Right atrium auricular region (tissue), 2 donors: ENCODE results near the gene ZCCHC7. TPM values are rescaled to one million over a fixed set of nuclear protein-coding genes. Genes with fewer than 3 reads are reported as not detected.
"Not testable (repeated sequence)": the region's sequence is repeated elsewhere in the genome, so short reads cannot be mapped to it uniquely, and the experiment has no call there.

Experiments
- DNase-seq: peaks from one replicate; pipeline ENCODE4 v3.0.0-alpha.2; 2019; ENCODE audit warnings: low spot score
- H3K27ac ChIP-seq, 2 donors: fragments of 200-600 bp; sonication (generic); 1 replicate in 1 of 2; 2 replicates in 1 of 2; pipeline ENCODE4 v1.5.1; 2016 to 2019
- H3K27me3 ChIP-seq, 2 donors: fragments of 200-600 bp; sonication (generic); one replicate each; pipeline versions ENCODE4 v1.5.1 to v1.6.0; 2017 to 2019
- H3K36me3 ChIP-seq: fragments of 200-600 bp; sonication (generic); one replicate; pipeline ENCODE4 v1.5.1; 2016
- H3K4me1 ChIP-seq, 2 donors: fragments of 200-600 bp; sonication (generic); one replicate each; pipeline versions ENCODE4 v1.5.1 to v1.6.0; 2017 to 2019
- H3K4me3 ChIP-seq, 2 donors: fragments of 200-600 bp; sonication (generic); 1 replicate in 1 of 2; 2 replicates in 1 of 2; pipeline ENCODE4 v1.5.1; 2017 to 2019; ENCODE audit warnings: mild to moderate bottlenecking in 1 of 2, moderate library complexity in 1 of 2
- H3K9me3 ChIP-seq, 2 donors: fragments of 200-600 bp; sonication (generic); one replicate each; pipeline ENCODE4 v1.5.1; 2019
- total RNA-seq, 2 donors: library from RNA; depleted of rRNA; stranded (reverse); fragments of >200 nt; gene quantifications; one replicate each; pipeline ENCODE4 v1.1.0, GENCODE V29; 2016
- TF ChIP-seq, protein P1 (sequence below), 2 donors: fragments of 200-600 bp; sonication (generic); IDR thresholded peaks; one replicate each; pipeline ENCODE4 v1.5.1; 2019; ENCODE audit warnings: antibody characterized with exemption in 2 of 2

Gene ZCCHC7
- total RNA-seq, 2 donors from 2014 or later: 8.1 to 8.6 TPM

DNA sequence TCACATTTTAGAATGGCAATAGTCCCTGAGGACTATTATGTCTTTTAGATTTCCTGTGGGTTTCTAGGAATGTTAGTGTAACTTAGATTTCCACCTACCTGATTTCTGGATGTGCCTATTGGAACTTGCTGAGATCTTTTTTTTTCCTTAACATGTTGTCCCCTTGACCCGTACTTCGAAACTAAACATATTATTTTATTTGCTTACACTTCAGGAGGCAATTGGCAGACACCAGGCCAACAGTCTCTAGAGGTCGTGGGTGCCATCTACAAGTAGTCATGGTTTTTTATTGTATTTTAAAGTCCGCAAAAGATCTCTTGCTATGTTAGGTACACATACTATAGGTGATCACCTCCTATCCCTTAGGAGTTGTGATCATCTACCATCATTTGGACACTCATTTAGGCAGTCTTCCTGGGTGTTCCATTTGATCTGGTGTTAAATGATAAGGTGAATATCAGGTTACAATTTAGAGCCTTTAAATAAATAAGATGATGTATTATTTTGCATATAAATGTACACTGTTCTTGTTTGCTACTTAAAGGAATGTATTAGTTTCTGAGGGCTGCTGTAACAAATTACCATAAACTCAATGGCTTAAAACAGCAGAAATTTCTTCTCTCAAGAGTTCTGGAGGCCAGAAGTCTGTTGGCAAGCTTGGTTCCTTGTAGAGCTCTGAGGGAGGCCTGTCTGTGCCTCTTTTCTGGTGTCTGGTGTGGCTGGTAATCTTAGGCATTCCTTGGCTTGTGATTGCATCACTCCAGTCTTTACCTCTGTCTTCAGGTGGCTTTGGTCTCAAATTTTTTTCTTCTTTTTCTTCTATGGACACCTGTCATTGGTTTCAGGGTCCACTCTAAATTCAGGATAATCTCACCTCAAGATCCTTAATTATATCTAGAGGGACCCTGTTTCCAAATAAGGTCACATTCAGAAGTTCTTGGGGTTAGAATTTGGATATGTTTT is 64.8 kb downstream of the ZCCHC7 start:
- Histone ChIP-seq H3K27ac (no peak overlapping the region), H3K9me3 (no peaks in the 10 kb centered on the region), H3K36me3 (peaks cover 5% of the 10 kb centered on the region), H3K4me1 (no peaks in the 10 kb centered on the region), H3K27me3 (no peaks in the 10 kb centered on the region), H3K4me3 (no peak overlapping the region)
- no peak for DNase-seq
- TF ChIP-seq, protein P1, sequence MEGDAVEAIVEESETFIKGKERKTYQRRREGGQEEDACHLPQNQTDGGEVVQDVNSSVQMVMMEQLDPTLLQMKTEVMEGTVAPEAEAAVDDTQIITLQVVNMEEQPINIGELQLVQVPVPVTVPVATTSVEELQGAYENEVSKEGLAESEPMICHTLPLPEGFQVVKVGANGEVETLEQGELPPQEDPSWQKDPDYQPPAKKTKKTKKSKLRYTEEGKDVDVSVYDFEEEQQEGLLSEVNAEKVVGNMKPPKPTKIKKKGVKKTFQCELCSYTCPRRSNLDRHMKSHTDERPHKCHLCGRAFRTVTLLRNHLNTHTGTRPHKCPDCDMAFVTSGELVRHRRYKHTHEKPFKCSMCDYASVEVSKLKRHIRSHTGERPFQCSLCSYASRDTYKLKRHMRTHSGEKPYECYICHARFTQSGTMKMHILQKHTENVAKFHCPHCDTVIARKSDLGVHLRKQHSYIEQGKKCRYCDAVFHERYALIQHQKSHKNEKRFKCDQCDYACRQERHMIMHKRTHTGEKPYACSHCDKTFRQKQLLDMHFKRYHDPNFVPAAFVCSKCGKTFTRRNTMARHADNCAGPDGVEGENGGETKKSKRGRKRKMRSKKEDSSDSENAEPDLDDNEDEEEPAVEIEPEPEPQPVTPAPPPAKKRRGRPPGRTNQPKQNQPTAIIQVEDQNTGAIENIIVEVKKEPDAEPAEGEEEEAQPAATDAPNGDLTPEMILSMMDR (IDR thresholded peaks at IDR 0.05): no peak

DNA sequence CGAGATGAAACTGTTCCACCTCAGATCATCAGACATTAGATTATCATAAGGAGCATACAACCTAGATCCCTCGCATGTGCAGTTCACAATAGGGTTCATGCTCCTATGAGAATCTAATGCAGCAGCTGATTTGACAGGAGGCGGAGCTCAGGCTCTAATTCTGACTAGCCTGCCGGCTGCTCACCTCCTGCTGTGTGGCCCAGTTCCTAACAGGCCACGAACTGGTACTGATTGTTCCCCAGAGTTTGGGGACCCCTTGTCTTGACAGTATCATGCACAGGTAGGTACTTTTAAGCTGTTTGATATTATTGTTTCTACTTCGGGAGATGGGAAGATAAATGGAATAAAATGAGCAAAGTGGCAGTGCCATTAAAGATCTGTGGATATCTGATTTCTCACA is 66.9 kb downstream of the ZCCHC7 start:
- no peaks in the 10 kb centered on the region for H3K27me3 ChIP-seq
- H3K9me3 ChIP-seq: no peaks in the 10 kb centered on the region
- H3K36me3 ChIP-seq: peaks cover 5% of the 10 kb centered on the region
- H3K4me1 ChIP-seq: no peaks in the 10 kb centered on the region
- no peak for DNase-seq
- TF ChIP-seq, protein P1 (IDR thresholded peaks at IDR 0.05): no peak
- no peak overlapping the region for H3K4me3 ChIP-seq
- H3K27ac ChIP-seq: no peak overlapping the region

DNA sequence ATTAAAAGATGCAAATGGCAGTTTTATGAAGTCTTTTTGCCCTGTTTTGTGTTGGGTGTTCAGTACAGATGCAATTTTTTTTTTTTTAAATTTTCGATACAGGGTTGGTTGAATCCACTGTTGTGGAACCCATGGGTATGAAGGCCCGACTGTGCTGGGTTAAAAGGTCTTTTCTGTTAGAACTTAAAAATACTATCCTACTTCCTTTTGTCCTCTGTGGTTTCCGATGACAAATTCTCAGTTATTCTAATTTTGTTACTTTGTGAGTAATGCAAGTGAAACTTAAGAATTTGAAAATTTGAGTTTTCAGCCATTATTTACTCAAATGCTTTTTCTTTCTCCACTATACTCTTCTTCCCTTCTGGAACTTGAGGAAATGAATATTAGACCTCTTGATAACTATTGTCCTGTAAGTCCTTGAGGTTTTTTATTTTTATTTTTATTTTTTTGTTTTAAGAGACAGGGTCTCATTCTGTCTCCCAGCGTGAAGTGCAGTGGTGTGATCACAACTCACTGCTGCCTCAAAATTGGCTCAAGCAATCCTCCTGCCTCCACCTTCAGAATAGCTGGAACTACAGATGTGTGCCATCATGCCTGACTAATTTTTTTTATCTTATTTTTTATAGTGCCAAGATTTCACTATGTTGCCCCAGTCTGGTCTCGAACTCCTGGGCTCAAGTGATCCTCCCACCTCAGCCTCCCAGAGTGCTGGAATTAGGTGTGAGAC is 67.5 kb downstream of the ZCCHC7 start:
- no peaks in the 10 kb centered on the region for H3K4me1 ChIP-seq
- H3K9me3 ChIP-seq: no peaks in the 10 kb centered on the region
- DNase-seq: no peak
- no peak overlapping the region for H3K27ac ChIP-seq
- no peak overlapping the region for H3K4me3 ChIP-seq
- H3K36me3 ChIP-seq: peaks cover 5% of the 10 kb centered on the region
- TF ChIP-seq, protein P1 (IDR thresholded peaks at IDR 0.05): no peak
- no peaks in the 10 kb centered on the region for H3K27me3 ChIP-seq

DNA sequence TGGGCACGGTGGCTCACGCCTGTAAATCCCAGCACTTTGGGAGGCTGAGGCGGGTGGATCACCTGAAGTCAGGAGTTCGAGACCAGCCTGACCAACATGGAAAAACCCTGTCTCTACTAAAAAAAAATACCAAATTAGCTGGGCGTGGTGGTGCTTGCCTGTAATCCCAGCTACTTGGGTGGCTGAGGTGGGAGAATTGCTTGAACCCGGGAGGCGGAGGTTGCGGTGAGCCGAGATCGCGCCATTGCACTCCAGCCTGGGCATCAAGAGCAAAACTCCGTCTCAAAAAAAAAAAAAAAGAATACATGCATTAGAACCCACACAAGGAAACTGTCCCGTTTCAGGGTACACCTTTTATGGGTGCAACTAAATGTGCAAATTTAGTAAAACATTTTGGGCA is 70.4 kb downstream of the ZCCHC7 start:
- H3K27ac ChIP-seq, H3K4me1 ChIP-seq, H3K27me3 ChIP-seq, H3K36me3 ChIP-seq, DNase-seq, H3K4me3 ChIP-seq, H3K9me3 ChIP-seq: not testable (repeated sequence)

DNA sequence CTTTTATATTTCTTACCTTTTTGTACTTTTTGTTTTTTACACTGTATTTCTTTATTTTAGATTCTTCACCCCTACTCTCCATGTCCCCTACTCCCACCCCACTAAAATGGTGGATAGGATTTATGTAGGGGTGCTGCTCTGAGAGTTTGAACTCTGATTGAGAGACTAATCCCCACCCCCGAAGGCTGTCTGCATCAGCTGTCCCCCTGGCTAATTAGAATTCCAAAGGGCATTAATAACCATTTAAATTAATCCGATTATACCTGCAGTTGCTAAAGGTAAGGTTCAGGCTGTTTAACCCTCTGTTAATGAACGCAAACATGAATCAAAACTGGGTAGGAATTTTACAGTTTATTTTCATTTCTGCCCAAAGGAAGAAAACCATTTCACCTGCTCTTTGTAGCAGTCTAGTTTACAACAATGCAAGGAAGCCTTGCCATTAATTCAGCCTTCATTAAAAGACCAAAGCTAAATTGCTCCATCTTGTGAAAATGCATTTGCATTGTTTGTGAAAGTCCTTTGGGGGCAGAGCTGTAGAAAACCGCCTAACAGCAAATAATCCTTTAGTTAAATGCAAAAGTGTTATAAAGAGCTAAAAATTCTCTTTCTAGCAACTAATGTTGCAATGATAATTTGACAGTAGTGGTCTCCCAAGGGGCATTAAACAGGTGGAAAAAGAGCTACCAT is 71.2 kb downstream of the ZCCHC7 start:
- Histone ChIP-seq H3K27ac (no peak overlapping the region), H3K27me3 (no peaks in the 10 kb centered on the region), H3K4me3 (no peak overlapping the region), H3K36me3 (peaks cover 5% of the 10 kb centered on the region), H3K9me3 (no peaks in the 10 kb centered on the region), H3K4me1 (peaks cover 0 to 2% of the 10 kb centered on the region in 2 donors)
- TF ChIP-seq, protein P1 (IDR thresholded peaks at IDR 0.05): no peak
- DNase-seq: no peak

DNA sequence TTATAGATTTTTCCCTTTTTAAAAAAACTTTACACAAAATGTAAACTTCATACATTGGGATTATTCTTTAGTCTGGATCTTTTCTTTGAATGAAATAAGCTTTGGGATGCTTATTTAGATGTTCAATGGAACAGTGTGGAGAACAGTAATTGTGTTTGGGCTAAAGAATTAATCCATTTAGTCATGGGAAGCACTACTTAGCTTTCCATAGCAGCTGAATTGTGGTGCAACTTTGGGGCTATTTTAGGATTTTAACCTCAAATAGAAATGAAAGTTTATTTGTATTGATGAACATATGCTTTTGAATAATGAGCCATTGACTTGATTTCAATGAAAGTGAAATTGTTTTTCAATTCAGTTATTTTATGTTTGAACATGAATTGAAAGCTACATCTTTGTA is 72.4 kb downstream of the ZCCHC7 start:
- Histone ChIP-seq H3K27ac (no peak overlapping the region), H3K27me3 (no peaks in the 10 kb centered on the region), H3K9me3 (no peaks in the 10 kb centered on the region), H3K4me3 (no peak overlapping the region), H3K36me3 (peaks cover 5% of the 10 kb centered on the region), H3K4me1 (peaks cover 0 to 15% of the 10 kb centered on the region in 2 donors)
- TF ChIP-seq, protein P1 (IDR thresholded peaks at IDR 0.05): no peak
- no peak for DNase-seq
